ENCODE measurements around the gene MAPK11.

MAPK11 gene

DNA sequence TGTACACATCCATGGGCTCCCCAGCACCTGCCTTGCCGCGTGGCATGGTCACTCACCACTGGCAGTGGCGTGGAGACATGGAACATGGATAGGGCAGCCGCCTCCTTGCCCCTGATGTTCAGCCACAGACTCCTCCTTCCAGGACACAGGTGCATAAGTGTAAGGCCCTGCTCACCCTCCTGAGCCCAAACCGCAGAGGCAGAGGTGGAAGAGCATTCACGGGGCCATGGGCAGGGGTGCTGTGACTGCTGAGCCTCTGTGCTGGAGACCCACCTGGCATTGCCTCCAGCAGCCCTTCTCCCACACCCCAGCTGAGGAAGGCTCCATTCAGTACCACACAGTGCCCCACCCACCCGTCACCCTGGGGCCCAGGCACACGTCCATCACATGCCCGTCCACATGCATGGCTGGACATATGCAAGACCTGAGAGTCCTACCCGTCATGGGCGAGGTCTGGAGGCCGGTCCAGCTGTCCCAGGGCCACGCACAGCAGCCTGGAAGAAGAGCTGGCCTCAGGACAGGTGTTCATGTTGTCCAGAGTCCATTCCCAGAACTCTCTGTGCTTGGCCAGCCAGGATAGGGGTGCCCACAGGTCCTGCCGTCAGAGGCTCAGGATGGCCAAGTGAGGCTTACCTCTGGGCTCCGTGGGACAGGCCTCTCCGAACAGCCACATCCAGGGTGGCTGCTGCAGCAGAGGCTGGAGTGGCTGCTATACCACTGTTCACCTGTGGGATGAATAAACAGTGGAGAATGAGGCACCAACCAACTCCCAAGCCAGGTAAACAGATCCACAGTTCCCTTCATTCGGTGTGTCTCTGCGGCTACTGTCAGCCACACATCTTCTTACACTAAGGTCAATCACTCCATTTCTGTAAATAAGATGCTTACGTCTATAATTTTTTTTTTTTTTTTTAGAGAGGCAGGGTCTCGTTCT is 23.7 kb downstream of the MAPK11 start:
- DNase-seq = no peak

DNA sequence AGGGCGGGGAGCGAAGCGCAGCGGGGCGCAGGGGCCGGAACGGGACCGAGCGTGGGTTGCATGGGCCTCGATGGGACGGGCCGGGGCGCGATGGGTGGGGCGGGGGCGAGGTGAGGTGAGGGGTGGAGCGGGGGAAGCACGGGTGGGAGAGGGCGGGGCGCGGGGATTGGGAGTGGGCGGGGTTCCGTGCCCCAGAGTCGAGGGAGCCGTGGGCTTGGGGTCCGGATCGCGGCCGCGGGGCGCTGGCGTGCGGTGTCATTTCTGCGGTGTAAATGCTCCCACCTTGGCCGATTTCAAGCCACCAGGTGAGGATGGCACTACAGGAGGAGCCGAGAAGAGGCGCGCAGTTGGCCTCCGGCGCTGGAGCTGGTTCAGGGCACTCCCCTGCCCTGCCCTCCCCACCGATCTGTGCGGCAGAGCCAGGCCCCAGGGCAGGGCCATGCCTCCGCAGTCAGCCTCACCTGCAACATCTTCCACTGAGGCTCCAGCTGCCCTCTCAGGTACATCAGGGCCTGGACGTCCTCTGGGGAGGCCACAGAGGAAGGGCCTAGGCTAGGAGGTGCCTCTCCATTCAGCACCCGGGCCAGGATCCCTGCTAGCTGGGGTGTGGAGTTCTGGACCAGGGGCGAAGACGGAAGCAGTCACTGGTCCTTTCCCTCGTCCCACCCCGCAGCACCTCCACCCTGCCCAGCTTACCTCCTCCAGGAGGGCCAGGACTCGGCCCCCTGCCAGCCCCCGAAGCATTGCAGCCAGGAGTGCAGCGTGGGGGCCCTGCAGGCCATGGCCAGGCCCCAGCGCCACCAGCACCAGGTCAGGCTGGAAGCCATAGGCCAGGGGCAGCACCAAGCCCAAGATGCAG is 24.7 kb downstream of the MAPK11 start:
- no peak for DNase-seq

DNA sequence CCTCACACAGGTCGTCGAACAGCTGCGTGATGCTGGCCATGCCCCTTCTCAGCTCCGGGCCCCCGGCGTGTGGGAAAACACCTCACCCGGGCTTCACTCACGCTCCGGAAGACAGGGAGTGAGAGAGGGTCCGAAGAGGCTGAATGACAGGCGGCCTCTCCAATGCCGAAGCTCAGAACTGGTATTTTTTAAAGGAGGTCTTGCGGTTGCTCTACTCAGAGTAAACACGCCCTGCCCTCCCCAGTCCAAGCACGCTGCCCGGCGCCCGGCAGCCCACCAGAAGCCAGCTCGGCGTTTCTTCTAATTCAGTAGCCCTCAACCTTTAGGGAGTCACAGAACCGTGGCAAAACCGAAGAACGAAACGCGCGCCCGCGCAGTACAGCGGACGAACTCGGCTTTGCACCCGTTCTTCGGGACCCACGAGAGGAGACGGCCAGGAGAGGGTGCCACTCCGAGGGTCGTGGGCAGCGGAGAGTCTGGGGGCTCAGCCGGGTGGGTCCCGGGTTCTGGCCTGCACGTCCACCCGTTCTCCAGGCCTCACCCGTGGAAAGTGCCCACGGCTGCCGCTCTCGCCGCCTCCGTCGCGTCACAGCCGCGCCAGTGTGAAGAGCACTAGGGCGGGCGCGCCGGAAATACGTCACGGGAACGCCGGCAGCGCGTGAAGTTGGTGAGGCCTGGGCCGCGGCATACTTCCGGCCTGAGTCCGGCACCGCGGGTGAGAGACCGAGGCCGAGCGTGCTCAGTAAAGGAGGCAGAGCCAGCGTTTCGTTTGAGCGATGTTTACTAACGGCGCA is 25.6 kb downstream of the MAPK11 start, which contains the start of gene TUBGCP6:
Gene TUBGCP6, minus strand, starts transcription at position 604 of the 794 bp plus-strand sequence. Its CDS starts 564 bp downstream, at position 40.
- peak; percentile 83 for DNase-seq

DNA sequence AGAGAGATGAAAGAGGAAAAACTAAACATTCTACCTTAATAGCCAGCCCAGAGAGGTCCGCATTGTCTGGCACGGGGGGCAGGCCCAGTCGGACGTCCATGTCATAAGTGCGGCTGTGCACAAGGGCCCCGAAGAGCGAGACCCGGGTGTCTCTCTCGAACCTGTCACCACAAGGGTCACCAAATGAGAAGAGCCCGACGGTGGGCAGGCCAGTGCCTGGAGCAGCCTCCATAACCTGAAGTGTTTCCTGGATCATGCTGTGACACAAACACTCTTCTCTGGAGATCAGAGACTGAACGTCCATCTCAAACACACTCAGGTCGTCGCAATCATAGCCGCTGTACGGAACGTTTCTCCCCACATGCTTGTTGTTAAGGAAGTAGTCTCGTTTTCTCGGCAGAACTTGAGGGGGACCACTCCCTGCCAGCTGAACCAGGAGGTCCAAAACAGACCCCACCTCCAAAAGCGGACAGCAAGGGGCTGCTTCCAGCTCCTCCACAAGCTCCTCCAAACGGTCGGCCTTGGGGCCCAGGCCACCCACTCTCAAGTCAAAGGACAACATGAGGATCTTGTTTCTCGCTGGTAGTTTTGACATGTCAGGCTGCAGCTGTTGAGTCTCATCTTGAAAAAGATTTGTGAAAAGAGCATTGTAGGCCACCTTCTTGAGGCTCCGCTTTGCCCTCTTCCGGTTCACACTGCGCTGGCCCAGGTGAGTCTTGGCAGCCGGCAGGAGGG is 26.3 kb downstream of the MAPK11 start:
- DNase-seq = no peak

DNA sequence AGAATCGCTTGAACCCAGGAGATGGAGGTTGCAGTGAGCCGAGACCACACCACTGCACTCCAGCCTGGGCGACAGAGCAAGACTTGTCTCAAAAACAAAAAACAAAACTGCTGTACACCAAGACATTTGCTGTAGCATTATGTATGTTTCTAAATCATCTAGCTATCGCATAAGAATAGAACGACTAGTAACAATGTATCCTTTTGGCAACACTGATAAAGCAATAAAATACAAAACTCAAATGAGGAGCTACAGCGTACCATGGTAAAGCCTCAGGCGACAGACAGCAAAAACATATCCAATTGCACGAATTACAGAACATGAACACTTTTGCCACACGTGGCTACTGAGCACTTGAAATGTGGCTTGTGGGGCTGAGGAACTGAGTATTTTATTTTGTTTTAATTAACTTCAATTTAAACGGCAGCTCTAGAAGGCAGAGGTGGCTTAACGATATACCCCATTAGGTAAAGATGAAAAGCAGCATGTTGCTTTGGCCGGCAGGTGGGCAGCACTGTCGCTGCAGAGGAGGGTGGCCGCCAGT is 27.7 kb downstream of the MAPK11 start:
- no peak for DNase-seq

DNA sequence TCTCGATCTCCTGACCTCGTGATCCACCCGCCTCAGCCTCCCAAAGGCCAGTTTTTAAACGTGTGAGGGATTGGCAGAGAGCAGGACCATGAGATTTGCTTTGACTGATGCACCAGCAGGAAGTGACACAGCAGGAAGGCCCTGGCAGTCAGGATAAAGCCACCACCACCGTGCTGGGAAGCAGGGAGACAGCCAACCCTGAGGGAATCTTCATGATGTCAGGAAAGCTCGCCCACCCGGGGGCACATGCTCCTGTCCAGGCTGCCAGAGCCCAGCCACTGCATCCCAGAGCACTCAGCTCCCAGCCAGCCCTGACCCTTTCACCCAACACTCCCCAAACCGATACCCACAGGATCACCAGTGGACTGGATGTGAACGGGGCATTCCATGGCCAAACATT is 31.4 kb downstream of the MAPK11 start:
- DNase-seq = no peak

DNA sequence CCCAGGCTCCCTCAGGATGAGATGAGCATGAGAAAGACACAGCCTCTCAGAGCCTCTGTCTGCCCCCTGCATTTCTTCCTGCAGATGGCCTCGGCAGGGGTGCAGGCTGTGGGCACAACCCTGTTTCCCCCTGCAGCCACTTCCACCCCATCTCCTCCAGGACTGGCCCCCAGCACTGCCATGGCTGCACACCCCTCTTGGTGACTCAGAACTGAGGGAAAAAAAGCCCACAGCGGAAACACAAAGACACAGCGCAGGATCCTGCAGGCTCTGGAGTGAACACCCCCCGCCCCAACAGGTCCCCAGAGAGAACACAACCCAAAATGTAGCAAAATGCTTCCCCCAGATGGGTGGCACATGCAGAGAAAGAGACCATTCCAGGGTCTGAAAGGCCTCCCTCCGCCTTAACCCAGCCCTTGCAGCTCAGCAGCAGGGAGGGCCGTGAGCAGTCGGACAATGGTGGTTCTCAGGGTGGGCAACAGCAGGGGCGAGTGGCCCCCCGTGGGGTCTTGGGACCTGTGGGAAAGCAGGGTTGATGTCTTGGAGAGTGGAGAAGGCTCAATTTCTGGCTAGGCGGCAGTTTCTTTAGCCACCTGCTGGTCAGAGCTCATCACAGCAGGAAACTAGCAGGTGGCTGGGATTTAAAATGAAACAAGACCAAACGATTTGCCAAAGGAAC is 33.3 kb downstream of the MAPK11 start:
- DNase-seq = no peak

DNA sequence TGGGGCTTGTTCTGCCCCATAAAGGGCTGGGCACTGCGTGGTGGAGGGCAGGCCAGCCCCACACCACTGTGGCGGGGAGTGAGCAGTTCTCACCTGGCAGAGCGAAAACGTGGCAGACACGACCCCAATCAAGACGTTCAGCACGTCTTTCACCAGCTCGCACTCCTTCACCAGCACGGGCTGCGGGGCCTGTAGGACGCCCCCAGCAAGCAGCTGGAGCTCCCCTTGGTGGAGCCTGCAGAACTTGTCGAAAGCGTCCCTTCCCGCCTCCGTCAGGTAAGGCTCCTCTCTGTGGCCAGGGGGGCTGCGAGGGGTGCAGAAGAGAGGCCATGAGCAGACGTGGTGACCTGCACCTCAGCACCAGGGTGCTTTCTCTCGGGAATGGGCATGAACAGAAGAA is 37.0 kb downstream of the MAPK11 start:
- DNase-seq = no peak

DNA sequence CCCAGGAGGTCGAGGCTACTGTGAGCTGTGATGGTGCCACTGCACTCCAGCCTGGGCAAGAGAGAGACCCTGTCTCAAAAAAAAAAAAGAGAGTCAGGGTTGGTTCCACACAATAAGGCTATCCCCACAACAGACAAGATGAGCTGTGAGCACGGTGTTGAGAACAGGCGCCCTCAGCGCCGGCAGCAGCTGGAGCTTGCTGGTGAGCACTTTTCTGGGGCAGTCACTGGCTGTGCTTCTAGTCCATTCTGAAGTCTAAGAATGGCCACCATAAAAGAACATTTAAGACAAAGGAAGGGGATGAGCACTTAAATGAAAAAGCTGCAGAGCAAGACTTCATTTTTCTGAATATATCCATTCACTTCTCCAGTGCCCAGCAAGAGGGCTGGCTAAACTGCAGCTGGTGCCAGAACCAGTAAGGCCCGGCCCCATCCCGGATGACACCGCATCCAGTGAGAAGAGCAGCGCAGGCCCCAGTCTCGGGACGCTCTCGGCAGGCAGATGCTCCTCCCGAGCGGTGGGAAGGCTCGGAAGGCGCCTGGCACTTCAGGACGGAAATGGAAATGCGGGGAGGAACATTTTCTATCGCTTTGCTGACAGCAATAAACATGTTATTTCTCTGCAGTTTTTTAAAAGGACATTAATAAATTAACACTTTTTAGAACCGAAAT is 37.6 kb downstream of the MAPK11 start:
- no peak for DNase-seq

DNA sequence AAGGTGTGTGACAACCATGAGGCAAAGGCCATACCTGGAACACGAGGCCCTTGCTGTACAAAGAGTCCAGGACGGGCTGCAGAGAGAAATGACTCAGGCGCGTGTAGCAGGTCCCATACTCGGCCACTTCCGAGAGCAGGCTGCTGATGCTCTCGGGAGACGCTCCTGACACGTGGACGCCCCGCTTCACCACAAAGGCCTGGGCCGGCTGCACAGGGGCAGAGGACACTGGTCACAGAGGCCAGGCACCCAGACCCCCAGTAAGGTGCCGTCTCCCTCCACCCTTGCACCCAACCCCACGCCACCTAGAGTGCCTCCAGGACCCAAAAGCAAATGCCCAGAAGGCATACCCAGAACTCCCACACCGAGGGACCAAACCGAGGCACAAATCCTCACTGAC is 40.8 kb downstream of the MAPK11 start:
- DNase-seq = no peak

DNA sequence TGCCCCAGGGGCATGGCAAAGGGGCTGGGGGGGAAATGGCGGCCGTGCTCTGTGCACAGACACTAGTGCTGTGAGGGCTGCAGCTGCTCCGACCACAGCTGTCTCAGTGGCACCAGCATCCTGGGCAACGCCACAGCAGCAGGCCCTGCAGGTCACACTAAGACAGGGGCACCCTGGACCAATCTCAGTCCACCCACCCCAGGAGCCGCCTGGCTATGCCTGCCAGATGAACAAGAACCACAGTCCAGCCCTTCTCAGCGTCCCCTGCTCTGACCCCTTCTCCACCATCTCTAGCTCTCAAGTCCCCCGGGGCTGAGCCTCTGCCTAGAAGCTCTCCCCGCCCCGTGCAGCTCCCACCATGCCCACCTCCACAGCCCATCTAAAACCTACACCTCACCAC is 41.8 kb downstream of the MAPK11 start:
- DNase-seq = no peak

DNA sequence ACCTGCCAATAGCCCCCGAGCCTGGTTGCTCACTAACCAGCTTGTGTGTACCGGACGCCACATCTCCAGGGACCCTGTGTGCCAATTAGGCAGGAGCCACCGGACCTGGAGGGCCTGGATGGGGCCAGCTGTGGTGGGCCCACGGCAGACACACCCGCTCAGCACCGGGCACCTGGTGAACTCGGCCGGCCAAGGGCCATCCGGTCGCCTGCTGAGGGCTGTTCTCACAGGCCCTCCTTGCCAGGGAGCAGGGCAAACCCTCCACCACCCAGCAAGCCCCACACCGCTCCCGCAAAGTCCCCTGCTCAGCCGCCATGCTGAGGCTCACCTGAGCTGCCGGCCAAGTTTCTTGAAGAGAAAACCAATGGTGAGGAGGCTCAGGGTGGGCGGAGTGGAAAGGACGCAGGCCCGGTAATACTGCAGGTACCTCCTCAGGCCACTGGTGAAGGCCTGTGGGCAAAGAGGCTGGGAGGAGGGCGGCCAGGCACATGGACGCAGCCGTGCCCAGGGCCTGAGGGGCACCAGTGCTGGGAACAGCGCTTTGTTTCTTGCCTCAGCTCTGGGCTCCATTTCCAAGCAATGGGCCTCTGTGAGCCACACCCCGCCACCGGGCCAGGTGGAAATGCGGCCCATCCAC is 42.5 kb downstream of the MAPK11 start:
- DNase-seq = no peak

DNA sequence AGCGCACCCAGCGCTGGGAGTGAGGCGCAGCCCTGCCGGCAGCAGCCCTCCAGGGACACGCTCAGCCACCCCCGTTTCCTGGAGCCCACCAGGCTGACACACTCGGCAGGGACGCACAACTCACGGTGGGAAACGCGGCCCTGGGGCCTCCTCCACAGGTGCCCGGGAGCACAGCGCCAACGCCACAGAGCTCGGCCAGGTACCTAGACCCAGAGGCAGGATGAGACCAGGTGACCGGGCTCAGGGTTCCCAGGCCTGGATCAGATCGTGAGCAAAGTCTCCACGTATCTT is 43.4 kb downstream of the MAPK11 start:
- no peak for DNase-seq

DNA sequence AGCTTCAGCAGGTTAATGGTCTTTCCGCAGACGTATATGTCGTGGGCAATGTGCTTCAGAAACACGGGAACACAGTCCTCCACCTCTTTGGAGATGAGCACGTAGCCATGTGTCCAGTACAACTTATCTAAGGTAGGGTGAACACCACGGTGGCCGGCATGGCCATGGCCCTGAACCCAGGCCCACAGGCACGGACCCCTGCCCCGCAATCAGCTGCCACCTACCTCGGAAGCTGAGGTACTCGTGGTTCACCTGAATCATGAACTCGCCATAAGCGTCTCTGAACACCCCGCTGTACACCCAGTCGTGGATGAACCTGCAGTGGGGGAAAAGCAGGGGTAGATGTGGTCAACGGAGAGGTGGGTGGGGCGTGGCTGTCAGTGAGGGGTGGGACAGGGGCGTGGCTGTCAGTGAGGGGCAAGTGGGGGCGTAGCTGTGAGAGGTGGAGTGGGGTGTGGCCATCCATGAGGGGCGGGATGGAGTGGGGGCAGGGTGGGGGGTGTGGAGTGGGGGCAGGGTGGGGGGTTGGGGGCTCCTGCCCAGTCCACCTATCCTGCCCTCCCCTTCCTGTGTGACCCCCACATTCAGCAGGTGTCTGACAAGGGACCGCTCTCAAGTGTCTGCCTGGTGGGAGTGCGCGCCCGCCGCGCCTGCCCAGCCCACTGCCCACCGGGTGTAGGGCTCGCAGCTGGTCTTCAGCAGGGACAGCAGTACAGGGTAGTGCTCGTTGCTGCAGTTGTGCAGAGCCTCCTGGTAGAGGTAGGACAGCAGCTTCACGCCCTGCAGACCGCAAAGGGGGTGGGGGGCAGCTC is 43.9 kb downstream of the MAPK11 start:
- no peak for DNase-seq

DNA sequence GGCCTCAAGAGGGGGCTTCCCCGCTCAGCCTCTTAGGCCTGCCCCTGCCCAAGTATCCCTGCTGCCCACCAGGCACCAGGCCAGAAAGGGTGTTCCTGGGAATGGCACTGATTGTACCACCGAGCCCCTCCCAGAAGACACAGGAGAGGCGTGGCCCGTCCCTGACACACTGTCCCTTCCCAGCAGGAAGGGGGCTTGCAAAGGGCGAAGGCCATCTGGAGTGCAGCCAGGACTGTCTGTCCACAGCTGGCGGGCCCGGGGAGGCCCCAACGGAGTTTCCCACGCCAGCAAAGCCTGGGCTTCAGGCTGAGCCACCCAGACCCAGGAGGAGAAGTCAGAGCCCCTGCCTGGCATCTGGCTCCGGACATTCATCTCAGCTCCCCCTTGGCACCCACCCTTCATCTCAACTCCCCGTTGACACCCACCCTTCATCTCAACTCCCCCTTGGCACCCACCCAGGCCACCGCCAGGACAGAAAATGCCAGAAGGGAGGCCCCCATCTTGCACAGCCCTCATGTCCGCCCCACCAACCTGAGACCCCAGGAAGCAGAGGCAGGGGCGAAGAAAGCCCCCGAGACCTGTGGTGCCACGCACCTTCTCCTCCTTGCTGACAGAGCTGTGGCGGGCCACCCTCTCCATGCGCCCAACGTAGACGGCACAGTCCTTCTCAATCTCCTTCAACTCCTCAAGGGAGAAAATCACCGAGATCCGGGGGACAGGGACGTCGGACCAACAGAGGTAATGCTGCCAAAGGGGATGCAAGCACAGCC is 44.8 kb downstream of the MAPK11 start:
- DNase-seq = no peak

DNA sequence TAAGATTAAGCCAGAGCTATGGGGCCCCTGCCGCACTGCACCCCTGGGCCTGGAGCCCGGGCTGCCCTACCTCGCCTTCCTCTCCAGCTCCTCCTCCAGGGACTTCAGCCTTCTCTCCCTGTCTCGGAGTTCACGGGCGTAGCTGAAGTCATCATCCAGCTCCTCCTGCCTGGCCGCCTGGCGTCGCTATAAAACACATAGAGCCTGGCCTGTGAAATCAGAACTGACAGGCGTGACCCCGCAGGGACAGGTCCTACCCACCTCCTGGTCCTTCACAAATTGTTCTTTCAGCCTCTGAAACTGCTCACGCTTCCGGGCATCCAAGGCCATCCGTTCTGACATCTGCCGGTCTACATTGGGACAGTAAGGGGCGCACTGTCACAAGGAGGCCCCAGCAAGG is 46.1 kb downstream of the MAPK11 start:
- DNase-seq = no peak

DNA sequence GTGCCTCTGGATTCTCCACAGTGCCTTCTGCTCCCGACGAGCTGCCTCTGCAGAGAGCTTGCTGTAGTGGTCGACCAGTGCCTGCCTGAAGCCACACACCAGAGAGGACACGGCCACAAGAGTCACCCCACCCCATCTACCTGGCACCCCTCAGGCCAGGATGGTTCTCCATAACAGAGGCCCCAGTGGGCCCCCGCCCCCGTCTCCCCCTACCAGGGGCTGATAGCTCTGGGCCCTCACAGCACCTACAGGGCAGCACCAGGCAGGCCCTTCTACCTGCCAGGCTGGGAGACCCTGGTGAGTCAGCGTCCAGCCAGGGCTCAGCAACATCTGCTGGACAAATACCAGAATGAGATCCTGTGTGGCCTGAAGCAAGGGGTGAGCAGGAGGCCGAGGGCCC is 47.7 kb downstream of the MAPK11 start:
- DNase-seq = no peak

DNA sequence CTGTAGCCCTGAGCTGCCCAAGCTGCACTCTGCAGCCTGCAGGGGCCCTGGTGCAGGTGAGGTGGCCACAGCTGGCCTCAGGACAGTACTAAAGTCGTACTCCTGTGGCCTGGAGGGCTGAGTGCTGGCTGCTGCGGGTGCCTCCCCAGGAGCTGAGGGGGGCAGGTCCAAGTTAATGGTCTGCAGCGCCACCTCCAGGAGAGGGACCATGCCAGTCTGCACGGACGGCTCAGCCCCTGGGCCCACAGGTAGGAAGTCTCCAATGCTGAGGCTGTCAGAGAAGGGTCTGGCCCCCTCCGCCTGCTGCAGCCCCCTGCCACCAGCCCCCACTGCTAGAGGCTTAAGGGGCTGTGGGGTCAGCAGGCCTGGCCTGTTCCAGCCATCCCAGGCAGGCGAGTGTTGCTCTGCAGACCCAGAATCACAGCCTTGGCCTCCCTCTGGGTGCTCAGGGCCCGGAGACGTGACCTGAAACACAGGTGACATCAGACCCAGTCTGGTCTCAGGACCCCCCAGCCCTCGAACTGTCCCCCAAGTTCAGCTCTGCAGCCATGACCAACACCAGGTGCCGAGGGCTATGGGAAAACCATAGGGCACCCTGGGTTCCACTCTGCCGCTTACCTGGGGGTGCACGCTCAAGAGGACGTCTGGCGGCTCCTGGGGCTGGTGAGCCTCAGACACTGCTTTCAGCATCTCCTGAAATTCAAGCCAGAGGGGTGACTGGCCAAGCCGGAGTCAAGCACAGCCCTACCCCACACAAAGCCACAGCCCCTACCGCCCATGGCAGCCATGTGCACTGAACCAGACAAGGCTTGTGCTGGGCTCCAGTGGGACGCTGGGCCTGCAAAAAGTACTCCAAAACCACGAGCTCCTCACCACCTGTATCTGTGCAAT is 48.5 kb downstream of the MAPK11 start:
- DNase-seq = no peak

Measured in NCI-H1105 treated with DMSO at 0.1 percent for 48 hours (cell line).